Endodermal cell (in vitro differentiated cells): Measurements from ENCODE around the gene CATSPERB. TPM values are rescaled to one million over a fixed set of nuclear protein-coding genes. Genes with fewer than 3 reads are reported as not detected.
"Not testable (repeated sequence)": the region's sequence is repeated elsewhere in the genome, so short reads cannot be mapped to it uniquely, and the experiment has no call there.

Source experiments
- DNase-seq: peaks from one replicate; pipeline ENCODE4 v3.0.0-alpha.2; 2017
- H3K27ac ChIP-seq: 2 replicates; pipeline ENCODE4 v1.5.1; 2013; ENCODE audit warnings: mild to moderate bottlenecking, low read depth, low read length, moderate library complexity
- H3K27me3 ChIP-seq: 2 replicates; pipeline ENCODE4 v1.6.1; 2013; ENCODE audit warnings: mild to moderate bottlenecking, low read length, moderate library complexity; ENCODE audit not compliant: insufficient read depth, control insufficient read depth, poor library complexity, severe bottlenecking
- H3K36me3 ChIP-seq: 2 replicates; pipeline ENCODE4 v1.7.0; 2013; ENCODE audit warnings: mild to moderate bottlenecking, low read length, moderate library complexity; ENCODE audit not compliant: control insufficient read depth, insufficient read depth
- H3K4me1 ChIP-seq: one replicate; pipeline ENCODE4 v1.7.0; 2013; ENCODE audit warnings: low read length; ENCODE audit not compliant: control insufficient read depth, insufficient read depth
- H3K4me3 ChIP-seq: 2 replicates; pipeline ENCODE4 v1.5.1; 2013; ENCODE audit warnings: mild to moderate bottlenecking, low read length, moderate library complexity
- H3K9ac ChIP-seq: 2 replicates; pipeline ENCODE4 v1.6.1; 2013; ENCODE audit warnings: mild to moderate bottlenecking, low read length, moderate library complexity; ENCODE audit not compliant: poor library complexity, severe bottlenecking; ENCODE audit errors: extremely low read depth
- H3K9me3 ChIP-seq: 2 replicates; pipeline ENCODE4 v1.6.1; 2013; ENCODE audit warnings: mild to moderate bottlenecking, low read length, moderate library complexity; ENCODE audit not compliant: control insufficient read depth
- H3K27ac Mint-ChIP-seq: 2 replicates; pipeline ENCODE4 v1.8.0; 2020; ENCODE audit warnings: mixed read lengths
- H3K27me3 Mint-ChIP-seq: 2 replicates; pipeline ENCODE4 v1.8.0; 2021; ENCODE audit warnings: mild to moderate bottlenecking, mixed read lengths; ENCODE audit not compliant: insufficient read depth
- H3K36me3 Mint-ChIP-seq: 2 replicates; pipeline ENCODE4 v1.8.0; 2020; ENCODE audit warnings: low read depth, mixed read lengths
- H3K4me1 Mint-ChIP-seq: 2 replicates; pipeline ENCODE4 v1.8.0; 2020; ENCODE audit warnings: mixed read lengths
- H3K4me3 Mint-ChIP-seq: 2 replicates; pipeline ENCODE4 v1.8.0; 2020; ENCODE audit warnings: mild to moderate bottlenecking, moderate library complexity, mixed read lengths
- H3K9me3 Mint-ChIP-seq: 2 replicates; pipeline ENCODE4 v1.8.0; 2020; ENCODE audit warnings: mild to moderate bottlenecking, mixed read lengths
- WGBS, 2 experiments: methylation state at CpG; one replicate each; pipeline versions ENCODE4 v1.1.5 to v1.1.7; 2013; ENCODE audit warnings: missing lambda C conversion rate in 2 of 2, mixed read lengths in 1 of 2; ENCODE audit not compliant: insufficient coverage in 1 of 2, insufficient read length in 1 of 2; 5-methylcytosine and 5-hydroxymethylcytosine counted together
- total RNA-seq, 2 donors: library from RNA; stranded (reverse); fragmentation: NEBNext Ultra II Directional in 1 of 2; extraction: Animal tissue kit (Norgen Biotek cat#: 25700) in 1 of 2; gene quantifications; 2 replicates in 1 of 2; 3 replicates in 1 of 2; pipeline ENCODE4 v1.2.1, GENCODE V29; 2021
- TF ChIP-seq, protein P1 (sequence below): fragments of 200-600 bp; sonication (generic); conservative IDR thresholded peaks from 2 replicates; pipeline ENCODE4 v1.5.0; 2021; ENCODE audit warnings: antibody characterized with exemption, mild to moderate bottlenecking

Gene CATSPERB
- total RNA-seq, 2 donors from 2014 or later = 0.64 TPM; not detected in 1

DNA sequence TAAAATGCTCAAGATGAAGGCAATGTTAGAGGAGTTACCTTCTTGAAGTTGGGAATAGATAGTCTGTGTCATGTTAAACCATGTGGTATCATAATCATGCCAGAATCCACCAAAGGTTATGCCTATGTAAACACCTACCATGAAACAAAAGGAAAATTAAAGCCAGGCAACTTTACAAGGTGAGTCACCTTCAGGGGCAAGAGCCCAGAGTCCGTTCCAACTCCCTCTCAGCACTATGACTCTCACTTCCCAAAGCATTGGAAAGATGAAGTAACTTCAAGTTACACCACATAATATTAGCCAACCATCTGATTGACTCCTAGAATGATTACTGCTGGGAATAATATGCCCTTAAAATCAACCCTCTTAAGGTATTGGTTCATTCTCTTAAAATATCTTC, 38.5 kb downstream of the CATSPERB start:
- Histone ChIP-seq H3K4me3 (no peak overlapping the region), H3K27me3 (no peaks in the 10 kb centered on the region), H3K27ac (no peak overlapping the region), H3K9ac (no peak overlapping the region), H3K36me3 (no peaks in the 10 kb centered on the region), H3K4me1 (no peaks in the 10 kb centered on the region), H3K9me3 (no peaks in the 10 kb centered on the region)
- H3K4me3 Mint-ChIP-seq = no peak overlapping the region
- H3K9me3 Mint-ChIP-seq = peaks cover 15% of the 10 kb centered on the region
- no peak overlapping the region for H3K27ac Mint-ChIP-seq
- H3K4me1 Mint-ChIP-seq = no peaks in the 10 kb centered on the region
- H3K36me3 Mint-ChIP-seq = no peaks in the 10 kb centered on the region
- no peak for DNase-seq
- no peaks in the 10 kb centered on the region for H3K27me3 Mint-ChIP-seq
- TF ChIP-seq, protein P1, sequence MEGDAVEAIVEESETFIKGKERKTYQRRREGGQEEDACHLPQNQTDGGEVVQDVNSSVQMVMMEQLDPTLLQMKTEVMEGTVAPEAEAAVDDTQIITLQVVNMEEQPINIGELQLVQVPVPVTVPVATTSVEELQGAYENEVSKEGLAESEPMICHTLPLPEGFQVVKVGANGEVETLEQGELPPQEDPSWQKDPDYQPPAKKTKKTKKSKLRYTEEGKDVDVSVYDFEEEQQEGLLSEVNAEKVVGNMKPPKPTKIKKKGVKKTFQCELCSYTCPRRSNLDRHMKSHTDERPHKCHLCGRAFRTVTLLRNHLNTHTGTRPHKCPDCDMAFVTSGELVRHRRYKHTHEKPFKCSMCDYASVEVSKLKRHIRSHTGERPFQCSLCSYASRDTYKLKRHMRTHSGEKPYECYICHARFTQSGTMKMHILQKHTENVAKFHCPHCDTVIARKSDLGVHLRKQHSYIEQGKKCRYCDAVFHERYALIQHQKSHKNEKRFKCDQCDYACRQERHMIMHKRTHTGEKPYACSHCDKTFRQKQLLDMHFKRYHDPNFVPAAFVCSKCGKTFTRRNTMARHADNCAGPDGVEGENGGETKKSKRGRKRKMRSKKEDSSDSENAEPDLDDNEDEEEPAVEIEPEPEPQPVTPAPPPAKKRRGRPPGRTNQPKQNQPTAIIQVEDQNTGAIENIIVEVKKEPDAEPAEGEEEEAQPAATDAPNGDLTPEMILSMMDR = no peak
- WGBS, 2 experiments = 72 to 83% methylated on average over 1 of the region's 1 CpG

DNA sequence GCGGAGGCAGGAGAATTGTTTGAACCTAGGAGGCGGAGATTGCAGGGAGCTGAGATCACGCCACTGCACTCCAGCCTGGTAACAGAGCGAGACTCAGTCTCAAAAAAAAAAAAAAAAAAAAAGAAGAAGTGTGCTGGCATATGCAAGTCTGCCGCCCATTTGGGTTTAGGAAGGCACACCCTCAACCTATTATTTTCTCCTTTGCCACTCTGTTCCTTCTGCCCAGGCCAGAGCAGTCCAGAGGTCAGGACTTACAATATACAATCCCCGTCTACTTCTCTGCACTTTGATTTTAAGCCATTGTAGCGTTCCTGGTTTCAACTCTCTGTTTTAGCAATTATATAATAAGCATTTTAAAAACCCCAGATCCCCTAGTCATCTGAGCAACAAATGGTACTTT, 39.8 kb downstream of the CATSPERB start:
- no peaks in the 10 kb centered on the region for H3K36me3 ChIP-seq
- no peak overlapping the region for H3K27ac Mint-ChIP-seq
- no peaks in the 10 kb centered on the region for H3K27me3 ChIP-seq
- no peak overlapping the region for H3K4me3 ChIP-seq
- no peaks in the 10 kb centered on the region for H3K4me1 ChIP-seq
- H3K36me3 Mint-ChIP-seq = no peaks in the 10 kb centered on the region
- no peaks in the 10 kb centered on the region for H3K9me3 ChIP-seq
- H3K9me3 Mint-ChIP-seq = peaks cover 10% of the 10 kb centered on the region
- no peak overlapping the region for H3K9ac ChIP-seq
- WGBS, 2 experiments = 91% methylated on average over 3 to 7 of the region's 7 CpGs
- no peaks in the 10 kb centered on the region for H3K27me3 Mint-ChIP-seq
- TF ChIP-seq, protein P1 = no peak
- no peaks in the 10 kb centered on the region for H3K4me1 Mint-ChIP-seq
- H3K4me3 Mint-ChIP-seq = no peak overlapping the region
- no peak overlapping the region for H3K27ac ChIP-seq
- no peak for DNase-seq

DNA sequence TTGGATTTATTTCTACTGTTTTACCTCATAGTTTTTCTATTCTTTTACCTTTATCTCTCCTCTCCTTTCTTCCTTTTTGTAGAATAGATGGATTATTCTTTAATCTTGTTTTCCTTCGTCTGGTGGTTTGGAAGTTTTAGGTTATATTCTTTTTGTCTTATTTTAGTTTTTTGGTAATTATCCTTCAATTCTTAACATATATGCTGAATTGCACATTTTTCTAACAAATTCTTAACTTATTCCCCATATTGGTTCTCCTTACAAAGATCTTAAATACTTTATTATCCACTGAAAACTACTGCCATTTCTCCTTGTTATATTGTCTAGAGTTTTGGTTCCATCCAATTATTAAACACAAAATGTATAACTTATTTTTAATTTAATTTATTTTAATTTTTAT, 42.3 kb downstream of the CATSPERB start:
- TF ChIP-seq, protein P1 = no peak
- WGBS, 2 experiments = no CpG with 5 or more reads among the region's 1 CpG
- no peak for DNase-seq
- no peak overlapping the region for H3K4me3 ChIP-seq
- H3K9me3 Mint-ChIP-seq = peaks cover 9% of the 10 kb centered on the region
- H3K36me3 ChIP-seq = no peaks in the 10 kb centered on the region
- no peak overlapping the region for H3K27ac Mint-ChIP-seq
- H3K27ac ChIP-seq = no peak overlapping the region
- no peak overlapping the region for H3K9ac ChIP-seq
- H3K4me1 ChIP-seq = no peaks in the 10 kb centered on the region
- H3K4me1 Mint-ChIP-seq = no peaks in the 10 kb centered on the region
- no peaks in the 10 kb centered on the region for H3K27me3 ChIP-seq
- no peaks in the 10 kb centered on the region for H3K27me3 Mint-ChIP-seq
- H3K9me3 ChIP-seq = no peaks in the 10 kb centered on the region
- H3K36me3 Mint-ChIP-seq = no peaks in the 10 kb centered on the region
- no peak overlapping the region for H3K4me3 Mint-ChIP-seq

DNA sequence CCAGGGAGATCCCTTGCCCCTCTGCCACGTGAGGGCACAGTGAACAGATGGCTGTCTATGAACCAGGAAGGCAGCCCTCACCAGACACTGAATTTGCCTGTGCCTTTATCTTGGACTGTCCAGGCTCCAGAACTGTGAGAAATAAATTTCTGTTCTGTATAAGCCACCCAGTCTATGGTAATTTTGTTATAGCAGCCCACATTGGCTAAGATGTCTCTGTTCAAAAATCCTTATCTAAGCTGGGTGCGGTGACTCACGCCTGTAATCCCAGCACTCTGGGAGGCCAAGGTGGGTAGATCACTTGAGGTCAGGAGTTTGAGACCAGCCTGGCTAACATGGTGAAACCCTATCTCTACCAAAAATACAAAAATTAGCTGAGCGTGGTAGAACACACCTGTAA, 44.5 kb downstream of the CATSPERB start:
- not testable (repeated sequence) for DNase-seq, H3K27ac ChIP-seq, H3K27me3 ChIP-seq, H3K4me3 Mint-ChIP-seq, H3K27ac Mint-ChIP-seq, H3K9ac ChIP-seq, H3K36me3 Mint-ChIP-seq, H3K9me3 ChIP-seq, H3K4me1 ChIP-seq, H3K27me3 Mint-ChIP-seq, H3K4me3 ChIP-seq, H3K36me3 ChIP-seq, H3K4me1 Mint-ChIP-seq
- 94 to 95% methylated on average over 3 to 4 of the region's 4 CpGs for WGBS, 2 experiments
- peaks cover 11% of the 10 kb centered on the region for H3K9me3 Mint-ChIP-seq
